CD4-positive, alpha-beta T cell (primary cell): ENCODE measurements around the gene TANGO2. TPM values are rescaled to one million over a fixed set of nuclear protein-coding genes. Genes with fewer than 3 reads are reported as not detected.

Source experiments
- ATAC-seq: fragments of 200-7000 bp; cut with Tn5 transposase; one replicate; pipeline ENCODE4 v1.10.0; 2022; ENCODE audit warnings: mild to moderate bottlenecking; ENCODE audit not compliant: poor library complexity
- CTCF ChIA-PET: fragments of 350-600 bp; sonication (Branson Sonifier 250); formaldehyde crosslinking; loops from one replicate; lab custom pipeline; 2021; ENCODE audit warnings: antibody characterized with exemption, inconsistent platforms; lab: Charles Lee
- POLR2A ChIA-PET: fragments of 350-600 bp; sonication (Branson Sonifier 250); formaldehyde crosslinking; loops from one replicate; lab custom pipeline; 2021; ENCODE audit warnings: antibody characterized with exemption, inconsistent platforms; lab: Charles Lee
- DNase-seq, 14 experiments: peaks; one replicate each; pipeline ENCODE4 v3.0.0-alpha.2; 2013 to 2020; ENCODE audit warnings: mixed read lengths in 2 of 14
- H3K27ac ChIP-seq, 2 donors: one replicate each; pipeline versions ENCODE4 v1.5.1 to v1.7.0; 2013; ENCODE audit warnings: low read length in 2 of 2, low read depth in 1 of 2, mild to moderate bottlenecking in 1 of 2
- H3K27me3 ChIP-seq, 2 experiments: 1 replicate in 1 of 2; 2 replicates in 1 of 2; pipeline versions ENCODE4 v1.6.1 to v1.7.0; 2013; ENCODE audit warnings: low read length in 2 of 2, control low read depth in 1 of 2, mild to moderate bottlenecking in 1 of 2, moderate library complexity in 1 of 2; ENCODE audit not compliant: insufficient read depth in 2 of 2, control insufficient read depth in 1 of 2
- H3K36me3 ChIP-seq: one replicate; pipeline ENCODE4 v1.6.1; 2013; ENCODE audit warnings: low read length, control low read depth; ENCODE audit not compliant: insufficient read depth
- H3K4me1 ChIP-seq: one replicate; pipeline ENCODE4 v1.6.1; 2013; ENCODE audit warnings: low read length, control low read depth; ENCODE audit not compliant: insufficient read depth
- H3K4me3 ChIP-seq: one replicate; pipeline ENCODE4 v1.5.1; 2013; ENCODE audit warnings: mild to moderate bottlenecking, low read length, moderate library complexity
- H3K9me3 ChIP-seq, 2 experiments: 1 replicate in 1 of 2; 2 replicates in 1 of 2; pipeline versions ENCODE4 v1.6.1 to v1.7.0; 2013; ENCODE audit warnings: low read length in 2 of 2, mild to moderate bottlenecking in 2 of 2, control low read depth in 1 of 2, moderate library complexity in 1 of 2; ENCODE audit not compliant: control insufficient read depth in 1 of 2, insufficient read depth in 1 of 2
- H3K27ac Mint-ChIP-seq: one replicate; pipeline ENCODE4 v1.8.0; 2020; ENCODE audit warnings: mixed read lengths
- H3K27me3 Mint-ChIP-seq: one replicate; pipeline ENCODE4 v1.8.0; 2021; ENCODE audit warnings: mixed read lengths
- H3K36me3 Mint-ChIP-seq: one replicate; pipeline ENCODE4 v1.8.0; 2021; ENCODE audit warnings: low read depth, mixed read lengths
- H3K4me1 Mint-ChIP-seq: one replicate; pipeline ENCODE4 v1.8.0; 2021; ENCODE audit warnings: low read depth, mixed read lengths
- H3K4me3 Mint-ChIP-seq: one replicate; pipeline ENCODE4 v1.8.0; 2020; ENCODE audit warnings: mild to moderate bottlenecking, mixed read lengths
- H3K9me3 Mint-ChIP-seq: one replicate; pipeline ENCODE4 v1.8.0; 2020; ENCODE audit warnings: mixed read lengths
- intact Hi-C, 2 experiments: fragments of 100-400 bp; cut with DNase I in 1 of 2; cut with micrococcal nuclease in 1 of 2; formaldehyde crosslinking; loops; one replicate each; pipeline versions ENCODE4 v1.15.1 to v1.9.0; 2023 to 2025; cut with DNase I, micrococcal nuclease
- total RNA-seq, 174 experiments: library from RNA in 2 of 174; stranded (reverse) in 2 of 174; gene quantifications; one replicate each; pipeline ENCODE4 v1.2.3 and lab custom pipeline; 2021 to 2026
- TF ChIP-seq, protein P1 (sequence below): fragments of 200-600 bp; IDR thresholded peaks from one replicate; pipeline ENCODE4 v1.8.0; 2022; ENCODE audit warnings: antibody characterized with exemption, mild to moderate bottlenecking

The TANGO2 gene
- total RNA-seq, 2 experiments from 2014 or later, result 10.3 to 10.5 TPM

DNA sequence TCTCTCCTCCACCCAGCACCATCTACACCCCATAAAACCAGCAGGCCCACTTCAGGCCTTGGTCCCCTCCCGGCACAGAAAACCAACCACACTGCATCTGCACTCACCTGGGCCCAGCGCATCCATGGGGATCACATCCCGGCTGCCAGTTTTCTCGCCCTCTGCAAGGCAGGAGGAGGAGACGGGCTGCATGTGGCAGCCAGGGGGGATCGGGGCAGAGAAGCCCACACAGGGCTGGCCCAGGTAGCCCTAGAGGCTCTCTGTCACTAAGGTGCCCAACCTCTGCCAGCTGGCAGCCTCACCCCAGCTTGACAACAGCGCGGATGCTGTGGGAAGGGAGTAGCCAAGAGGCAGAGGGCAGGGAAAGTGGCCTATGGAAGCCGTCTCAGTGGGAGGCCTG, 48.7 kb upstream of the TANGO2 start:
- no peaks in the 10 kb centered on the region for H3K9me3 ChIP-seq
- no peaks in the 10 kb centered on the region for H3K27me3 ChIP-seq
- Mint-ChIP-seq H3K4me1 (peaks cover 16% of the 10 kb centered on the region), H3K27ac (no peak overlapping the region), H3K27me3 (no peaks in the 10 kb centered on the region), H3K36me3 (peaks cover 5% of the 10 kb centered on the region), H3K4me3 (no peak overlapping the region), H3K9me3 (no peaks in the 10 kb centered on the region)
- ChIA-PET CTCF (interaction anchor here (2.4 kb wide), 1 partner anchor 157 kb away, joined by 22 read pairs; no protein-coding TSS in a partner anchor), POLR2A (no interaction called here)
- peaks cover 18% of the 10 kb centered on the region for H3K4me1 ChIP-seq
- no peak for ATAC-seq
- H3K27ac ChIP-seq, result no peak overlapping the region
- H3K4me3 ChIP-seq, result no peak overlapping the region
- peaks cover 10% of the 10 kb centered on the region for H3K36me3 ChIP-seq
- TF ChIP-seq, protein P1, sequence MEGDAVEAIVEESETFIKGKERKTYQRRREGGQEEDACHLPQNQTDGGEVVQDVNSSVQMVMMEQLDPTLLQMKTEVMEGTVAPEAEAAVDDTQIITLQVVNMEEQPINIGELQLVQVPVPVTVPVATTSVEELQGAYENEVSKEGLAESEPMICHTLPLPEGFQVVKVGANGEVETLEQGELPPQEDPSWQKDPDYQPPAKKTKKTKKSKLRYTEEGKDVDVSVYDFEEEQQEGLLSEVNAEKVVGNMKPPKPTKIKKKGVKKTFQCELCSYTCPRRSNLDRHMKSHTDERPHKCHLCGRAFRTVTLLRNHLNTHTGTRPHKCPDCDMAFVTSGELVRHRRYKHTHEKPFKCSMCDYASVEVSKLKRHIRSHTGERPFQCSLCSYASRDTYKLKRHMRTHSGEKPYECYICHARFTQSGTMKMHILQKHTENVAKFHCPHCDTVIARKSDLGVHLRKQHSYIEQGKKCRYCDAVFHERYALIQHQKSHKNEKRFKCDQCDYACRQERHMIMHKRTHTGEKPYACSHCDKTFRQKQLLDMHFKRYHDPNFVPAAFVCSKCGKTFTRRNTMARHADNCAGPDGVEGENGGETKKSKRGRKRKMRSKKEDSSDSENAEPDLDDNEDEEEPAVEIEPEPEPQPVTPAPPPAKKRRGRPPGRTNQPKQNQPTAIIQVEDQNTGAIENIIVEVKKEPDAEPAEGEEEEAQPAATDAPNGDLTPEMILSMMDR, result no peak
- intact Hi-C loops, result loop anchor here (5.0 kb wide), 2 partner anchors 55 to 140 kb away; no protein-coding TSS in a partner anchor
- DNase-seq, result no peak

DNA sequence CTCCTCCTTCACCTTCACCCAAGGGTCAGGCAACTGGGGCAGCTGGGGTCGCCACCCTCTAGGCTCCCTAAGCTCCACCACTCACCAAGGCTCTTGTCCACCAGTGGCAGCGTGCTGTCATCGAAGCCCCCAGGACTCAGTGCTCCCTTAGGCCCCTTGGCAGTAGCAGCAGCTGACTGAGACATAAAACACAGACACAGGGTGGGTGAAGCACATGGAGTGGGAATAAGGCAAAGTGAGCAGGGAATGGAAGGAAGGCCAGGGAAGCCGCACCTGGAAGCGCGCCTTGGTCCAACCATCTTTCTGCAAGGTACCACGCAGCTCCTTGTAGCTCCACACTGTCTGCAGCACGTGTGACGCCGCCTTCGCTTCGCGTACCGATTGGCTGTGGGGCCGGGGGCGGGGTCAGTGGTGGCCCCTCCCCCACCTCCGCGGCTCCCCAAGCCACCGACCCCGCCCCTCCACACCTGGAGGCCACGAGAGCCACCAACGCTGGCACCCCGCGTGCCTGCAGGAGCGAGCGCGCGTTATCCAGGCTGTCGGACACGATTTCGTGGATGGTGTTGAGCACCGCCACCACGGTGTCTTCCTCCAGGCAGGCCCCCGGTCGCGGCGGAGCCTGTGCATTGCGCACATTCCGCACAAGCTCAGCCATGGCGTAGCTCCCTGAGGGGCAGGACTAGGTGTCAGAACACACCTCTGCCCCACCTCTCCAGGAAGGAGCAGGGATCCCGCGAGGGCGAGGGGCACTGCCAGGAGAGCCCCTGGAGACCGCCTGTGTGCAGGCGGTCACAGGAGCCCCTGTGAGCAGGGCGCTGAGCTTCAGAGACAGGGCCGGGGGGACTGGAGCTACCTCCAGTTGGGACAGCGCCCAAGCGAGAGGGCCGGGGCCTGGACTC, 48.0 kb upstream of the TANGO2 start:
- no peak for DNase-seq
- peaks cover 16% of the 10 kb centered on the region for H3K4me1 Mint-ChIP-seq
- intact Hi-C loops, result loop anchor here (5.0 kb wide), 2 partner anchors 54 to 139 kb away; no protein-coding TSS in a partner anchor

DNA sequence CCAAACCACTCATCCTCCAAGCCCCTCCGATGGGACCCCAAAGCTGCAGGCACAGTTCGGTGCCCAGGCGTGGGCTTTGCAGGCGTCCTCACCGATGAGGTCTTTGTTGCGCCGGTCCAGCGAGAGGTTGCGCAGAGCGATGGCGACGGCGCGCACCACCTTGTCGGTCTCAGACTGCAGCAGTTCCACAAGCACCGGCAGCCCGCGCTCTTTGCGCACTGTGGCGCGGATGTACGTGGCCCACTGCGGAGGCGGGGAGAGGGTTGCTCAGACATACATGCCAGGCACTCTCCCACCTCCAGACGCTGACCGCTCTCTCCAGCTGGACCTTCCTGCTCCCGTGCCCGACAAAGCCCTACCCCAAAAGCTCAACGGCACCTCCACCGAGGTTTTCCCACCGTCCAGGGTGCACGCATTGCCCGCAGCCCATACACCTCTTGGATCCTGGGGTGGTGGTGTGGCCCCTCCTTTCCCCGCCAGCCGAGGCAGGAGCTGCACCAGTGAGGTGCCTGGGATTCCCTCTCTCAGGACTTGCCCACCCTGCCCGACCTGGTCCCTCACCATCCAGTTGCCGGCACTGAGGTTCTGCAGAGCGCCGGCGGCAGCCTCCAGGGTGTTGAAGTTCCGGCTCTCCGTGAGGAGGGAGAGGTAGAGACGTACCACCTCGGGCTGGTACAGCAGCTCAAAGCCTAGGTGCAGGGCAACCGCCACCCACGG, 47.2 kb upstream of the TANGO2 start:
- TF ChIP-seq, protein P1, result no peak
- intact Hi-C loops, result loop anchor here (5.0 kb wide), 2 partner anchors 54 to 139 kb away; no protein-coding TSS in a partner anchor
- H3K9me3 Mint-ChIP-seq, result no peaks in the 10 kb centered on the region
- Histone ChIP-seq H3K4me1 (peaks cover 18% of the 10 kb centered on the region), H3K27ac (no peak overlapping the region), H3K4me3 (no peak overlapping the region), H3K27me3 (no peaks in the 10 kb centered on the region), H3K9me3 (no peaks in the 10 kb centered on the region), H3K36me3 (no peaks in the 10 kb centered on the region)
- peaks cover 16% of the 10 kb centered on the region for H3K4me1 Mint-ChIP-seq
- no peaks in the 10 kb centered on the region for H3K36me3 Mint-ChIP-seq
- no peak overlapping the region for H3K27ac Mint-ChIP-seq
- H3K4me3 Mint-ChIP-seq, result no peak overlapping the region
- DNase-seq (no peak), ATAC-seq (no peak)
- H3K27me3 Mint-ChIP-seq, result no peaks in the 10 kb centered on the region
- ChIA-PET CTCF (no interaction called here), POLR2A (interaction anchor here (0.6 kb wide), 1 partner anchor 694 kb away, joined by 5 read pairs; no protein-coding TSS in a partner anchor)

More for the DNA sequence above, 48.0 kb upstream of the TANGO2 start:
- TF ChIP-seq, protein P1, result no peak
- no peak overlapping the region for H3K27ac ChIP-seq
- H3K4me3 ChIP-seq, result no peak overlapping the region
- CTCF ChIA-PET, result no interaction called here
- Mint-ChIP-seq H3K4me3 (no peak overlapping the region), H3K36me3 (peaks cover under 1% of the 10 kb centered on the region), H3K9me3 (no peaks in the 10 kb centered on the region), H3K27ac (no peak overlapping the region), H3K27me3 (no peaks in the 10 kb centered on the region)
- H3K9me3 ChIP-seq, result no peaks in the 10 kb centered on the region
- no peaks in the 10 kb centered on the region for H3K27me3 ChIP-seq
- peaks cover 5% of the 10 kb centered on the region for H3K36me3 ChIP-seq
- no peak for ATAC-seq
- H3K4me1 ChIP-seq, result peaks cover 18% of the 10 kb centered on the region
- POLR2A ChIA-PET, result interaction anchor here (0.6 kb wide), 1 partner anchor 693 kb away, joined by 5 read pairs; no protein-coding TSS in a partner anchor
